DND-41 (cell line): ENCODE measurements around the gene BRAT1.

Source experiments
- CTCF ChIP-seq: IDR thresholded peaks from 2 replicates; pipeline ENCODE4 v1.5.1; 2012; ENCODE audit warnings: borderline replicate concordance, low read length, moderate library complexity, mild to moderate bottlenecking; ENCODE audit not compliant: poor library complexity, severe bottlenecking; ENCODE audit errors: extremely low read depth
- EZH2 ChIP-seq: IDR thresholded peaks from 3 replicates; pipeline ENCODE4 v1.6.1; 2012; ENCODE audit warnings: borderline replicate concordance, low read depth, mild to moderate bottlenecking, moderate library complexity, low read length, inconsistent platforms; ENCODE audit not compliant: severe bottlenecking

- no peak for TF ChIP-seq CTCF
- TF ChIP-seq EZH2, result no peak
Measured at GRCh38 chr7:2541291-2542010, 13.9 kb downstream of the BRAT1 start.
